K562 (cell line): ENCODE results near the gene ATP2A2. TPM values are rescaled to one million over a fixed set of nuclear protein-coding genes. Genes with fewer than 3 reads are reported as not detected.

Experiments used
- ARID1B ChIP-seq: fragments of 450-650 bp; IDR thresholded peaks from 2 replicates; pipeline ENCODE4 v1.6.1; 2016; ENCODE audit warnings: antibody characterized with exemption, mild to moderate bottlenecking, inconsistent platforms
- CEBPB ChIP-seq: fragments of 450-650 bp; IDR thresholded peaks from 2 replicates; pipeline ENCODE4 v1.6.1; 2016; ENCODE audit warnings: missing genetic modification characterization, missing compliant biosample characterization
- FOXK2 ChIP-seq, 2 experiments: fragments of 450-650 bp; IDR thresholded peaks in 1 of 2; conservative IDR thresholded peaks in 1 of 2; 2 replicates each; pipeline ENCODE4 v1.6.1; 2016; ENCODE audit warnings: low read depth in 2 of 2, mild to moderate bottlenecking in 1 of 2
- HBP1 ChIP-seq: fragments of 450-650 bp; formaldehyde crosslinking; IDR thresholded peaks from 2 replicates; pipeline ENCODE4 v1.4.0; 2022; ENCODE audit warnings: missing genetic modification characterization
- HNRNPUL1 ChIP-seq: fragments of 200-400 bp; formaldehyde crosslinking; IDR thresholded peaks from 2 replicates; pipeline ENCODE4 v1.6.1; 2017; ENCODE audit warnings: low read length
- MTA2 ChIP-seq: fragments of 450-650 bp; IDR thresholded peaks from 2 replicates; pipeline ENCODE4 v1.6.1; 2016; ENCODE audit warnings: low read depth
- NUFIP1 ChIP-seq: fragments of 450-650 bp; IDR thresholded peaks from 2 replicates; pipeline ENCODE4 v1.6.1; 2018; ENCODE audit not compliant: partially characterized antibody
- RBBP5 ChIP-seq: fragments of 200-600 bp; sonication (generic); IDR thresholded peaks from 2 replicates; pipeline ENCODE4 v1.6.1; 2012; ENCODE audit warnings: borderline replicate concordance, mild to moderate bottlenecking, low read length, control low read depth, inconsistent platforms; ENCODE audit not compliant: insufficient read depth, poor library complexity, severe bottlenecking
- RBM22 ChIP-seq: fragments of 200-400 bp; formaldehyde crosslinking; IDR thresholded peaks from 2 replicates; pipeline ENCODE4 v1.6.1; 2018; ENCODE audit warnings: low read length, low read depth; ENCODE audit not compliant: poor library complexity, severe bottlenecking
- RERE ChIP-seq: sonication (generic); formaldehyde crosslinking; IDR thresholded peaks from 2 replicates; pipeline ENCODE4 v1.8.0; 2023; ENCODE audit warnings: missing genetic modification reagents, mild to moderate bottlenecking, borderline replicate concordance
- TAF9B ChIP-seq: fragments of 450-650 bp; IDR thresholded peaks from 2 replicates; pipeline ENCODE4 v1.6.1; 2018; ENCODE audit warnings: mild to moderate bottlenecking; ENCODE audit not compliant: partially characterized antibody
- ZBTB34 ChIP-seq: fragments of 250-450 bp; sonication (Bioruptor Pico); IDR thresholded peaks from 2 replicates; pipeline ENCODE4 v1.8.0; 2021; ENCODE audit warnings: mild to moderate bottlenecking, moderate library complexity
- ZNF146 ChIP-seq: IDR thresholded peaks from one replicate; pipeline ENCODE4 v1.6.1; 2018; ENCODE audit warnings: missing compliant biosample characterization; ENCODE audit not compliant: unreplicated experiment
- ZNF280A ChIP-seq: fragments of 450-650 bp; IDR thresholded peaks from 2 replicates; pipeline ENCODE4 v1.6.1; 2018; ENCODE audit warnings: mild to moderate bottlenecking, low read depth; ENCODE audit not compliant: partially characterized antibody
- ZNF282 ChIP-seq: sonication (generic); formaldehyde crosslinking; IDR thresholded peaks from 2 replicates; pipeline ENCODE4 v1.8.1; 2023; ENCODE audit warnings: missing genetic modification reagents
- polyA plus RNA-seq, 8 experiments: library from polyadenylated mRNA; depleted of rRNA in 4 of 8; stranded (reverse) in 5 of 8; unstranded in 3 of 8; fragments of >200 nt; fragmentation: Nextera tagmentation in 2 of 8; fragmentation: Illumina TruSeq in 1 of 8; extraction: Ambion mirVana in 2 of 8; extraction: Trizol in 1 of 8; gene quantifications; 2 replicates each; pipeline versions ENCODE4 v1.2.1 to v1.2.3, GENCODE V29; 2011 to 2014; ENCODE audit warnings: inconsistent platforms in 1 of 8, missing spikeins in 1 of 8
- total RNA-seq, 7 experiments: library from RNA; depleted of rRNA in 6 of 7; stranded (reverse); fragments of >200 nt in 6 of 7; fragmentation: Illumina TruSeq in 2 of 7; extraction: Trizol in 2 of 7; gene quantifications; 2 replicates each; pipeline versions ENCODE4 v1.2.1 to v1.2.3, GENCODE V29; 2011 to 2021; ENCODE audit warnings: low replicate concordance in 1 of 7

Gene ATP2A2
- total and polyA plus RNA-seq, 9 of the 15 experiments (the other 6 are each of a cell fraction or from before 2014, with no cell fraction given) = 5.2 to 205 (median 51.6) TPM

- TF ChIP-seq RERE (CRISPR knock-in tag) (no peak), CEBPB (no peak), RBBP5 (no peak), ARID1B (peak; percentile 98), MTA2 (peak; percentile 93), ZNF146 (CRISPR knock-in tag) (no peak), HBP1 (peak; percentile 84; the same call in 1 of the 2 replicates), ZNF282 (no peak), FOXK2 (conservative IDR thresholded peaks at IDR 0.05 in 1 of 2, IDR thresholded peaks at IDR 0.05 in 1 of 2; ENCODE audit: low read depth in 2 of 2) (peak; percentile 36 to 71; a peak in 2 of 4 replicates), ZBTB34 (CRISPR knock-in tag) (no peak), RBM22 (no peak), ZNF280A (no peak), NUFIP1 (no peak), HNRNPUL1 (no peak), TAF9B (peak; percentile 66)
Observed at GRCh38 chr12:110354172-110354780, 73.2 kb downstream of the ATP2A2 start (continued).
